Common myeloid progenitor, CD34-positive (primary cell): ENCODE results near the gene CTNNA2.

Source experiments
- CTCF ChIA-PET: fragments of 350-600 bp; sonication (Branson Sonifier 250); formaldehyde crosslinking; loops from one replicate; lab custom pipeline; 2021; ENCODE audit warnings: antibody characterized with exemption; lab: Charles Lee
- POLR2A ChIA-PET: fragments of 350-600 bp; sonication (Branson Sonifier 250); formaldehyde crosslinking; loops from one replicate; lab custom pipeline; 2021; ENCODE audit warnings: antibody characterized with exemption; lab: Charles Lee
- DNase-seq, 3 donors: peaks; one replicate each; pipeline versions ENCODE4 v3.0.0 to v3.0.0-alpha.2; 2013
- H3K27ac ChIP-seq, 2 experiments: 1 replicate in 1 of 2; 2 replicates in 1 of 2; pipeline ENCODE4 v1.7.0; 2013; ENCODE audit warnings: inconsistent platforms in 2 of 2, low read length in 2 of 2, mild to moderate bottlenecking in 2 of 2, low read depth in 1 of 2, moderate library complexity in 1 of 2; ENCODE audit not compliant: severe bottlenecking in 2 of 2, insufficient read depth in 1 of 2, poor library complexity in 1 of 2
- H3K27me3 ChIP-seq, 5 experiments: replicated peaks in 2 of 5; 1 replicate in 3 of 5; 2 replicates in 2 of 5; pipeline versions ENCODE4 v1.6.1 to v1.7.0; 2013; ENCODE audit warnings: low read length in 4 of 5, mild to moderate bottlenecking in 2 of 5, moderate library complexity in 2 of 5, inconsistent platforms in 1 of 5; ENCODE audit not compliant: insufficient read depth in 5 of 5, control insufficient read depth in 4 of 5
- H3K36me3 ChIP-seq, 4 experiments: 1 replicate in 2 of 4; 2 replicates in 2 of 4; pipeline versions ENCODE4 v1.6.1 to v1.7.0; 2013; ENCODE audit warnings: low read length in 3 of 4, control low read depth in 1 of 4, mild to moderate bottlenecking in 1 of 4; ENCODE audit not compliant: control insufficient read depth in 4 of 4, insufficient read depth in 4 of 4
- H3K4me1 ChIP-seq, 4 experiments: 1 replicate in 3 of 4; 2 replicates in 1 of 4; pipeline versions ENCODE4 v1.6.1 to v1.7.1; 2013; ENCODE audit warnings: low read length in 3 of 4, mild to moderate bottlenecking in 3 of 4, control low read depth in 1 of 4, inconsistent platforms in 1 of 4, moderate library complexity in 1 of 4; ENCODE audit not compliant: control insufficient read depth in 4 of 4, insufficient read depth in 4 of 4; ENCODE audit errors: control extremely low read depth in 1 of 4
- H3K4me3 ChIP-seq, 7 experiments: 1 replicate in 4 of 7; 2 replicates in 3 of 7; pipeline versions ENCODE4 v1.5.1 to v1.7.0; 2013; ENCODE audit warnings: mild to moderate bottlenecking in 7 of 7, low read length in 6 of 7, moderate library complexity in 6 of 7, inconsistent platforms in 2 of 7, low read depth in 2 of 7, control low read depth in 1 of 7; ENCODE audit not compliant: insufficient read depth in 4 of 7, control insufficient read depth in 1 of 7; ENCODE audit errors: extremely low read depth in 1 of 7
- H3K9me3 ChIP-seq, 5 experiments: 1 replicate in 4 of 5; 2 replicates in 1 of 5; pipeline versions ENCODE4 v1.6.1 to v1.7.1; 2013; ENCODE audit warnings: low read length in 4 of 5, mild to moderate bottlenecking in 2 of 5, inconsistent platforms in 1 of 5, low read depth in 1 of 5, moderate library complexity in 1 of 5; ENCODE audit not compliant: control insufficient read depth in 4 of 5, insufficient read depth in 2 of 5; ENCODE audit errors: control extremely low read depth in 1 of 5
- WGBS: methylation state at CpG from one replicate; pipeline ENCODE4 v1.1.5; 2013; ENCODE audit not compliant: insufficient coverage; 5-methylcytosine and 5-hydroxymethylcytosine counted together

Gene CTNNA2

GRCh38 chr2:80429251-80429650 lies 916.4 kb downstream of the CTNNA2 start:
- POLR2A ChIA-PET, result no interaction called here
- no peak overlapping the region for H3K27ac ChIP-seq

GRCh38 chr2:80437959-80438358 lies 925.1 kb downstream of the CTNNA2 start:
- 66% methylated on average over 4 of the region's 5 CpGs for WGBS
- CTCF ChIA-PET, result interaction anchor here (0.6 kb wide), 2 partner anchors 11 to 909 kb away, joined by 3 to 4 read pairs; no protein-coding TSS in a partner anchor

More at GRCh38 chr2:80429251-80429650, 916.4 kb downstream of the CTNNA2 start:
- Histone ChIP-seq H3K9me3 (no peaks in the 10 kb centered on the region), H3K4me3 (no peak overlapping the region), H3K36me3 (no peaks in the 10 kb centered on the region), H3K4me1 (no peaks in the 10 kb centered on the region), H3K27me3 (peaks cover 0 to 2% (median 0%) of the 10 kb centered on the region in 5 experiments)
- CTCF ChIA-PET, result no interaction called here
- no CpG with 5 or more reads among the region's 2 CpGs for WGBS
- no peak for DNase-seq

GRCh38 chr2:80438686-80439085 lies 925.8 kb downstream of the CTNNA2 start:
- no peaks in the 10 kb centered on the region for H3K36me3 ChIP-seq
- H3K27ac ChIP-seq, result no peak overlapping the region
- H3K4me1 ChIP-seq, result no peaks in the 10 kb centered on the region
- DNase-seq, result no peak
- CTCF ChIA-PET, result no interaction called here
- POLR2A ChIA-PET, result no interaction called here
- WGBS, result 100% methylated on average over 1 of the region's 2 CpGs
- no peaks in the 10 kb centered on the region for H3K9me3 ChIP-seq
- H3K27me3 ChIP-seq, result no peaks in the 10 kb centered on the region
- H3K4me3 ChIP-seq, result no peak overlapping the region

More at GRCh38 chr2:80437959-80438358, 925.1 kb downstream of the CTNNA2 start:
- Histone ChIP-seq H3K4me1 (no peaks in the 10 kb centered on the region), H3K9me3 (no peaks in the 10 kb centered on the region), H3K4me3 (no peak overlapping the region), H3K36me3 (no peaks in the 10 kb centered on the region), H3K27me3 (no peaks in the 10 kb centered on the region), H3K27ac (no peak overlapping the region)
- POLR2A ChIA-PET, result interaction anchor here (0.5 kb wide), 1 partner anchor 24 kb away, joined by 4 read pairs; no protein-coding TSS in a partner anchor
- DNase-seq, result no peak

- no peaks in the 10 kb centered on the region for H3K9me3 ChIP-seq
- H3K4me3 ChIP-seq, result no peak overlapping the region
- ChIA-PET POLR2A (interaction anchor here (0.6 kb wide), 1 partner anchor 939 kb away, joined by 3 read pairs; no protein-coding TSS in a partner anchor), CTCF (no interaction called here)
- H3K4me1 ChIP-seq, result no peaks in the 10 kb centered on the region
- H3K36me3 ChIP-seq, result no peaks in the 10 kb centered on the region
- 86% methylated on average over 4 of the region's 7 CpGs for WGBS
- DNase-seq, result no peak
- H3K27me3 ChIP-seq, result no peaks in the 10 kb centered on the region
- H3K27ac ChIP-seq, result no peak overlapping the region
These were observed 941.8 kb downstream of the CTNNA2 start for GRCh38 chr2:80454628-80455027.

DNA sequence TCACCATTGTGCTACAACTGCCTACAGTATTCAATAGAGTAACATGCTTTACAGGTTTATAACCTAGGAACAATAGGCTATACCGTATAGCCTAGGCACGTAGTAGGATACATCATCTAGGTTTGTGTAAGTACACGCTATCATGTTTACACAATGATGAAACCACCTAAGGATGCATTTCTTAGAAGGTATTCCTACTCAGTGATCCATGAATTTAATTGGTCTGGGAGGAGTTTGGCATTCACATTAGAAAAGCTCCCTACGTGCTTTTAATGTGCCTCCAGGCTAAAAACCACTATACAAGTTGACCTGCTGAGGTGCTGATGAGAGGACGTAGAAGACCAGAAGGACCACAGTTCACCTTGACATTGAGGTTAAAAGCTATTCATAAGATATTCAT lies 946.2 kb downstream of the CTNNA2 start:
- WGBS, result 100% methylated on average over 3 of the region's 5 CpGs
- H3K4me3 ChIP-seq, result no peak overlapping the region
- POLR2A ChIA-PET, result no interaction called here
- no peaks in the 10 kb centered on the region for H3K36me3 ChIP-seq
- no peak overlapping the region for H3K27ac ChIP-seq
- H3K4me1 ChIP-seq, result no peaks in the 10 kb centered on the region
- CTCF ChIA-PET, result no interaction called here
- no peaks in the 10 kb centered on the region for H3K27me3 ChIP-seq
- no peak for DNase-seq
- H3K9me3 ChIP-seq, result no peaks in the 10 kb centered on the region

DNA sequence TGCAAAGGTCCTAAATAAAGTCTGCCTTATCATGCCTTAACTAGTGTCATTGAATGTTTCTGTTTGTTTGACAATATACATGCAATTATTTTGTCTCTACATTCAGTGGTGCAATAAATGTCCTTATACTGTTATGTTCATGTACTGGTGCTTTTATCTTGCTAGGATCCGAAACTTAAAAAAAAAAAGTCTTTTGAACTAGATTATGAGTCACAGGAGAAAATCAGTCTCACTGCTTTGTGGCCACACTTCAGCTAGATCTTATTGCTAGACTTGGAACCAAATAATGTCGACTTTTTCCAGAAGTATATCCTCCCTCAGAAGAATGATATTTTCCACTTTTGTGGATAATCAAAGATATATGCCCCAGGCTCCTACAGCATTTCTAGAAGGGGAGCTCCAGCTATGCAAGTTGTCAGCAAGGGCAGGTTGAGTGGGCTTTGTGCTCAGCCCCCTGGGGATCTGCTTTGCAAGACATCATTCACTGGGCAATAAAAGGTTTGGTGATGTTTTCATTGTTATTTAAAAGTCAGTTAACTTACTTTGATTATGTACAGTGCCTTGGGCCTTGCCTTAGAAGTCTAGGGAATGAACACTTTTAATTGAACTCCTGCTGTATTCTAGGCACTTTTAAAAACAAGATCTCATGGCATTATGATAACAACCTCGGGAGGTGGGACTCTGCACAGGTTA lies 948.8 kb downstream of the CTNNA2 start:
- no peak for DNase-seq
- ChIA-PET POLR2A (interaction anchor here (0.6 kb wide), 1 partner anchor 24 kb away, joined by 4 read pairs; no protein-coding TSS in a partner anchor), CTCF (interaction anchor here (0.6 kb wide), 1 partner anchor 54 kb away, joined by 3 read pairs; no protein-coding TSS in a partner anchor)
- Histone ChIP-seq H3K36me3 (no peaks in the 10 kb centered on the region), H3K27me3 (no peaks in the 10 kb centered on the region), H3K9me3 (no peaks in the 10 kb centered on the region), H3K4me3 (no peak overlapping the region), H3K27ac (no peak overlapping the region), H3K4me1 (no peaks in the 10 kb centered on the region)
- WGBS, result 82% methylated on average over 3 of the region's 3 CpGs

- Histone ChIP-seq H3K9me3 (no peaks in the 10 kb centered on the region), H3K4me1 (no peaks in the 10 kb centered on the region), H3K4me3 (no peak overlapping the region), H3K27me3 (no peaks in the 10 kb centered on the region), H3K27ac (no peak overlapping the region), H3K36me3 (no peaks in the 10 kb centered on the region)
- CTCF ChIA-PET, result no interaction called here
- POLR2A ChIA-PET, result no interaction called here
- no peak for DNase-seq
- WGBS, result 97% methylated on average over 7 of the region's 8 CpGs
These were observed 949.8 kb downstream of the CTNNA2 start for GRCh38 chr2:80462654-80463053.
